ENCODE measurements around the gene DAO. TPM values are rescaled to one million over a fixed set of nuclear protein-coding genes. Genes with fewer than 3 reads are reported as not detected.
A peak's percentile ranks its signal among the peaks of the same experiment; 100 is the strongest.
"Not testable (repeated sequence)": the region's sequence is repeated elsewhere in the genome, so short reads cannot be mapped to it uniquely, and the experiment has no call there.

The DAO gene
- total RNA-seq, 1 donor from 2014 or later = not detected

DNA sequence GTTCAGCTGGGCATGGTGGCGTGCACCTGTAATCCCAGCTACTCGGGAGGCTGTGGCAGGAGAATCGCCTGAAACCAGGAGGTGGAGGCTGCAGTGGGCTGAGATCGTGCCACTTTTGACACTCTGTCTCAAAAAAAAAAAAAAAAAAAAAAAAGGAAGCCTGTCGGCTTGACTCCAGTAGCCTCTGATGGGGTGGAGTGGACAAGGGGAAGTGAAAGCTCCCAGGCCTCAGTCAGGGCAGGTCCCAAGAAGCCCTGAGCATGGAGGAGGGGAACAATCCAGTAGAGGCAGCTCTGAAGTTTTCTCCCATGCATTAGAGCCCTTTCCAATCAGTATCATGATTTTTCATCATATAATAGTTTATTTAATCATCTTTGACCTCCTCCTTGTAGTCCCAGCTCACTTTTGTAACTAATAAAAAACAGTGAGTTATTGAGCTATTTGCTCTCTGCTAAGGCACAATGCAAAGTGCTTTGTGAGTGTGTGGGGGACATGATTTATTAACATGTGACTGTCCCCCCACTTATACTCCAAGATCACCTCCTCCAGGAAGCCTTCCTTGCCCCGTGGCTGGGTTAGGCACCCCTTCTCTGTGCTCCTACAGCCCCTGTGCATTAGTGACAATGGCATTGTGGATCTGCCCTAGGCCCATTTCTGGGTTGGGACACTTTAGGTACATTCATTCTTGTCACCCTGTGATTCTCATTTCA is 17.9 kb upstream of the DAO start:
- DNase-seq (ENCODE audit: low spot score) (no peak), ATAC-seq (no peak)
- intact Hi-C loops (cut with DNase I) = no loop called here

DNA sequence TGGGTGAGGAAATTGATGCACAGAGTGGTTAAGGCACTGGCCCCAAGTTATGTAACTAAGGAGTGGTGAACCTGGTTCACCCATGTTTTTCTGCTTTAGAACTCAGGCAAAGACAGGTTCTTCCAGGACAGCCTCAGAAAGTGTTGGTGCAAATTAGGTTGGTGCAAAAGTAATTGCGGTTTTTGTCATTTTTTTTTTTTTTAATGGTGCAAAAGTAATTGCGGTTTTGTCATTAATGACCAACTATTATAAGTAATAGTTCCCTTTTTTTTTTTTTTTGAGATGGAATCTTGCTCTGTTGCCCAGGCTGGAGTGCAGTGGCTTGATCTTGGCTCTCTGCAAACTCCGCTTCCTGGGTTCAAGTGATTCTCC is 17.3 kb upstream of the DAO start:
- no peak for ATAC-seq

DNA sequence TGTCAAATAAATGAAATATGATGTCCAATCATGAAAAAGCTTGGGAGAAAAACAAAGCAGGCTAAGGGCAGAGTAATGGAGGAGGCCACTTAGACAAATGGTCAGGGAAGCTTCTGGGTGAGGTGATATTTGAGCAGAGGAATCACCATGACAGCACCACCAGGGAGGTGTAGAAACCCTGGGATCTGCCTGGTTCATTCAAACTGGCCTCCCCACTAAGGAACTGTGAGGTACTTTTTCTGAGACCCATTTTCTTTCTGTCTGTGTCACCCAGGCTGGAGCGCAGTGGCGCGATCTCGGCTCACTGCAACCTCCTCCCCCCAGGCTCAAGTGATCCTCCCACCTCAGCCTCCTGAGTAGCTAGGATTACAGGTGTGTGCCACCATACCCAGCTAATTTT is 14.7 kb upstream of the DAO start:
- intact Hi-C loops (cut with DNase I) = no loop called here
- no peak for ATAC-seq
- no peak for DNase-seq (ENCODE audit: low spot score)

More for the DNA sequence above, 17.3 kb upstream of the DAO start:
- DNase-seq (ENCODE audit: low spot score) = no peak
- intact Hi-C loops (cut with DNase I) = no loop called here

DNA sequence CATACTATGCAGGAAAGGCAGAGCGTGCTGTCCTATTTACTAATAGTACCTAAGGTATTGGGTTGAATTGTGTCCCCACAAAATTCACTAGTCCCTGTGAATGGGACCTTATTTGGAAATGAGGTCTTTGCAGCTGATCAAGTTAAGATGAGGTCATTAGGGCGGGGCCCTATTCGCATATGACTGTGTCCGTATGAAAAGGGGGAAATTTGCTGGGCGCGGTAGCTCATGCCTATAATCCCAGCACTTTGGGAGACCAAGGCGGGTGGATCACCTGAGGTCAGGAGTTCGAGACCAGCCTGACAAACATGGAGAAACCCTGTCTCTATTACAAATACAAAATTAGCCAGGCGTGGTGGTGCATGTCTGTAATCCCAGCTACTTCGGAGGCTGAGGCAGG is 13.8 kb upstream of the DAO start:
- ATAC-seq; intact Hi-C loops (cut with DNase I); DNase-seq (ENCODE audit: low spot score): not testable (repeated sequence)

DNA sequence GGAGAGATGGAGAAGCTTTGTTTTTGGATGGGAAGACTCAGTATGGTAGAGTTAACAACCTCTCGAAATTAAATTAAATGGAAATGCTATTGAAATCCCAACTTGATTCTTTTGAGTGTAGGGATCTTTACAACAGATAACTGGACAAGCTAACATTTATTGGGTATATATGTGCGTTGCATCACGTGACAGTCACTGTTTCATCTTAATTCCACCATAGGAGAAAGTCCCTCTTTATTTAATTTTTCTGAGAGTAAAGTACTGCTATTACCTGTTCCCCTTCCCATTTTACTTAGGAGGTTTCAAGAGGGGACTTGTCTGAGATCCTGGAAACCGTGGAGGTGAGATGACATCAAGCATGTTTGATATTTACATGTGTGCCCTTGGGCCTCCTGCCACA is 11.1 kb upstream of the DAO start:
- no peak for ATAC-seq
- DNase-seq (ENCODE audit: low spot score) = no peak
- intact Hi-C loops (cut with DNase I) = no loop called here

DNA sequence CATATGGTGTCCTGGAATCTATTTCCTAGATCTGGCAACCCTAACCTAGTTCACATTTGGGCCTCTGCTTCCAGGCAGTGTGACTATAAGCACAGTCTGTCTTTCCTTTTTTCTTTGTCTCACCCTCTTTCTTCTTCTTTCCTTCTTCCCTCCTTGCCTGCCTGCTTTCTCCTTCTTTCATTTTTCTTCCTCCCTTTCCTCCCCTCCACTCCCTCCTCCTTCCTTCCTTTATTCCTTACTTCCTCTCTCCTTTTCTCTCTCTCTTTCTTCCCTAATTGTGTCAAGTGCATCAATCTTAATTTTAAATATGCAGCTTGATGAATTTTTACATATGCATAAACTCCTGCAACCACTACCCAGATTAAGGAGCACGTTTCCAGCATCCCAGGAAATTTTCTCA is 4.6 kb upstream of the DAO start:
- intact Hi-C loops (cut with DNase I) = no loop called here
- ATAC-seq = no peak

DNA sequence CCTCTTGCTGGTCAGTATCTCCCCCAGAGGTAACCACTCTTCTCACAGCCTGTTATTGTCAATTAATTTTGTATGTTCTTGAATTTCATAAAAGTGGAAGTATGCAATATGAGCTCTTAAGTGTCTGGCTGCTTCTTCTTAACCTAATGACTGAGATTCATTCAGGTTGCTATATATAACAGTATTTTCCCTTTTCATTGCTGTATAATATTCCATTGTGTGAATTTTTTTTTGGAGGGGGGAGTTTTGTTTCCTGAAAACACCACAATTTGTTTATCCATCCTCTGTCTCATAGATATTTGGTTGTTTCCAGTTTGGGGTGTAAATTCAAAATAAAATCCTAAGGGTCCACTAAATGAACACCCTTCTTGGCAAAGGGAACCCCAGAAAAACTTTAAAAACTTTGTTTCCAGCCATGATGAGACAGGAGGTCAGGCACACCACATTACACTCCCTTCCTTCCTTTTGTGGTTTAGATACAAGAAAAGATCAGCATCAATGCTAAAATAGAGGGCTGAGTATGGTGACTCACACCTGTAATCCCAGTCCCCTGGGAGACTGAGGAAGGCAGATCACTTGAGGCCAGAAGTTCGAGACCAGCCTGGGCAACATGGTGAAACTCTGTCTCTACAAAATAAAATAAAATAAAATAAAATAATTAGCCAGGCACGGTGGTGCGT is 4.1 kb upstream of the DAO start:
- DNase-seq (ENCODE audit: low spot score) (no peak), ATAC-seq (no peak)
- intact Hi-C loops (cut with DNase I) = no loop called here

More for the DNA sequence above, 4.6 kb upstream of the DAO start:
- DNase-seq (ENCODE audit: low spot score) = no peak

DNA sequence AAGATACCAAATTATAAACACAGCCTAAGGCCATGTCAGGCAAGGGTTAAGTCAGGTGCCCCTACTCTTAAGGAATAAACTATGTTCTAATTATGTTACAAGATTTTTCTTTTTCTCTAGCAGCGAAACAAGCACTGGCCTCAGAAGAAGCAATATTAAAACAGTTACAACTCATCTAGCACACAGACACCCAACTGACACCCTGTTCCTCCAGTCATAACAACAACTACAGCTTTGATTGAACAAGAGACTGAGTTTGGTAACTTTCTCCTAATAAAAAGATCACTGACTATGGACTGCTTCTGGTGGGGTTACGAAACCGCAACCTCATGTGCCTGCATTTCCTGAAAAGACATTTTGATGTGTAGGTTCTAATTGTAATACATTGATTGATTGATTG is 3.3 kb upstream of the DAO start:
- intact Hi-C loops (cut with DNase I) = no loop called here
- ATAC-seq (no peak), DNase-seq (ENCODE audit: low spot score) (no peak)

DNA sequence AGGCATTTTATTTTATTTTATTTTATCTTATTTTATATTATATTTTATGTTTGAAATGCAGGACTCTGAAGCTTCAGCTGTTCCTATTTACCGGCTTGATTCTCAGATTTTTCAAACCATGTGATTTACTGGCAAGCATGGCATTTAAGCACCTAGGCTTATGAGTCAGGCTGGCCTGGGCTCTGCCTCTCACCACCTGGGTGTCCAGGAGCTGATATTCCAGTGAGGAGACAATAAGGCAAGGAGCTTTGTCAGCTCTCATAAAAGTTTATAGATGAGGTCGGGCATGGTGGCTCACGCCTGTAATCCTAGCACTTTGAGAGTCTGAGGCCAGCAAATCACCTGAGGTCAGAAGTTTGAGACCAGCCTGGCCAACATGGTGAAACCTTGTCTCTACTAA is 2.1 kb downstream of the DAO start:
- DNase-seq (ENCODE audit: low spot score) (no peak), ATAC-seq (no peak)
- intact Hi-C loops (cut with DNase I) = no loop called here

DNA sequence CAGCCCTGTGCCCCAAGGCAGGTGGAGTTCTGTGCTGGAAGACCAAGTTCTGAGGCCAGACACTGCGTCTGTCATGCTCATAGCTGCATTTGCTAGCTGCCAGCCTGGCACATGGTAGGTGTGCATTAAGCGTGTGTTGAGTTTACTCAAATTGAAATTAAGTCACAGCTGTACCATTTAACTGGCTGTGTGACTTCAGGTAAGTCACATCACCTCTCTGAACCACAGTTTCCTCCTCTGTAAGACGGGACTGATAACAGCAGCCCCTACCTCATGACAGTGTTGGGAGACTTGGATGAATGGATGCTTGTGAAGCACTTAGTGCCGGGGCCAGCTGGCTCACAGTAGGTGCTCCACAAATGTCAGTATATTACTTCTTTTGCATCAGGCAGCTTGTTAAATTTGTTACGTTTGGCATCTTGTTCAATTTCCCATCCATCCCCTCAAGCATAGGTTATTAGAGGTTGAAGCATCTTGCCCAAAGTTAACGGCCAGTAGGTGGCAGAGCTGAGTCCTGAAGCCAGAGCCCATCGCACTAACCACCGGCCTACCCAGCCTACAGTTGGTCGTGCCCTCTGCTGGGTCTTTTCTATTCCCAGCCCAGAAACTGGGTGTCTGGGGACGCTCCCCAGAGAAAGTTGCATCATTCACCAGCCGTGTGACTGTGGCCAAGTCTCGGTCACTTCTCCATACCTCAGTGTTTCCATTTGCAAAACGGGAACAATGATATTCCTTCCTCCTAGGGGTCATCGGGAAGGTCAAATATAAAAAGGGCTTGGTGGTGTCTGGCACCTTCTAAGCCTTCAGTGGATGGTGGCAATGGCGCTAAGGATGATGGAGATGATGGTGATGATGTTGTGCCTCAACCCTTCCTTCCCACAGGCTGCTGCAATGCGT is 4.5 kb downstream of the DAO start:
- DNase-seq (ENCODE audit: low spot score) (no peak), ATAC-seq (no peak)
- intact Hi-C loops (cut with DNase I) = no loop called here

DNA sequence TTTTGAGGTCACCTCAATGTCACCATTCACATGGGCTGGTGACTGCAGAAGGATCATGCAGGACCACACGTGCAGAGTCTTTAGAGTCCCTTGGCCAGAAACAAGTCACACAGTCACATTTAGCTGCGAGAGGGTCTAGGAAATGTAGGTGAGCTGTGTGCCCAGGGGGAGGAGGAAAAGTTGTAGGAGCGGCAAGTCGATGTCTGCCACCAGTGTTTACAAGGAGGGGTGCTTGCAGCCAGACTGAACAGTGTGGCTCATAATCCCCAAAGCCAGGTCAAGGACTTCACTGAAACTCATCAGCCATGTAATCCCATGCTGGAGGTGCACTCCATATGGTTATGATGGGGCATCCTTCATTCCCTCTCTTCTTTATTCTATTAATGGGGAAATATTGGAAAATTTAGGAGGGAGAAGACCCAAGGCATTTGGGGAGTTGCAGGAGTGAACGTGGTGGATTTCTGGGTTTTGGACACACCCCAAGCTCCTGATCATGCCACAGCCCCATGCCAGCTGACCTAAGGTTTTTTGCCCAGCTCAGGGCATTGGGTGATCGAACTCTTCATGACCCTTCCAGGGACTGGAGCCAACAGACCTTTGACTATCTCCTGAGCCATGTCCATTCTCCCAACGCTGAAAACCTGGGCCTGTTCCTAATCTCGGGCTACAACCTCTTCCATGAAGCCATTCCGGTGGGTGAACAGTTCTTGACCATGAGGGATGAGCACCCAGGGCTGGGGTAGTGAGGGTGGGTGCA is 7.2 kb downstream of the DAO start:
- ATAC-seq = no peak

DNA sequence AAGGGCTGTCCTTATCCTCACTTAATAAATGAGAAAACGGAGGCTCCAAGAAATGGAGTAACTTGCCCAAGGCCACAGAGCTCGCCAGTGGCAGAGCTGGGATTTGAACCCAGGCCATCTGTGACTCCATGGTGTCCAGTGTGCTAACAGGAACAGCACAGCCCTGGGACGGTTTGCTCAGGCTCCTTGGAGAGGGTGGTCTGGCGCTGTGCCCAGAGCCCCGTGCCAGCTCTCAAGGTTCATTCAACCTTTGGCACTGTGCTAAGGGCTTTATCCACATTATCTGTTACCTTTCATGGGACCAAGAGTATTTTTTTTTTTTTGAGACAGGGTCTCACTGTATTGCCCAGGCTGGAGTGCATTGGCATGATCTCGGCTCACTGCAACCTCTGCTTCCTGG is 8.1 kb downstream of the DAO start:
- intact Hi-C loops (cut with DNase I) = no loop called here
- DNase-seq (ENCODE audit: low spot score) = no peak
- no peak for ATAC-seq

More for the DNA sequence above, 7.2 kb downstream of the DAO start:
- no peak for DNase-seq (ENCODE audit: low spot score)
- intact Hi-C loops (cut with DNase I) = no loop called here

DNA sequence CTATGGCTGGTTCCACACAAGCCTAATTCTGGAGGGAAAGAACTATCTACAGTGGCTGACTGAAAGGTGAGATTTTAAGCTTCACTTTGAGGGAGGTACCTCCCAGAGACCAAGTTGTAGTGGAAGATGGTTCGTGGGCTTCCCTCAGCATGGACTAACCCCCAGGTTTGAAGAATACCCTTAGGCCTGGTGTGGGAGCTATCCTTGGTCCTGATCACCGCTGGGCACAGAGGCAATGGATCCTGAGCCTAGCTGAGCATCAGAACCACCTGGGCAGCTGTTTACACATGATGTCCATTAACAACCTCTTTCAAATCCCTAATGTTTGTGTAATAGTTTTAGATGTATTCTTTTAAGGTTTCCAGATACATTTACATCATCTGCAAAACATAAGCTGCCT is 10.3 kb downstream of the DAO start:
- no peak for DNase-seq (ENCODE audit: low spot score)
- intact Hi-C loops (cut with DNase I) = no loop called here
- ATAC-seq = no peak

DNA sequence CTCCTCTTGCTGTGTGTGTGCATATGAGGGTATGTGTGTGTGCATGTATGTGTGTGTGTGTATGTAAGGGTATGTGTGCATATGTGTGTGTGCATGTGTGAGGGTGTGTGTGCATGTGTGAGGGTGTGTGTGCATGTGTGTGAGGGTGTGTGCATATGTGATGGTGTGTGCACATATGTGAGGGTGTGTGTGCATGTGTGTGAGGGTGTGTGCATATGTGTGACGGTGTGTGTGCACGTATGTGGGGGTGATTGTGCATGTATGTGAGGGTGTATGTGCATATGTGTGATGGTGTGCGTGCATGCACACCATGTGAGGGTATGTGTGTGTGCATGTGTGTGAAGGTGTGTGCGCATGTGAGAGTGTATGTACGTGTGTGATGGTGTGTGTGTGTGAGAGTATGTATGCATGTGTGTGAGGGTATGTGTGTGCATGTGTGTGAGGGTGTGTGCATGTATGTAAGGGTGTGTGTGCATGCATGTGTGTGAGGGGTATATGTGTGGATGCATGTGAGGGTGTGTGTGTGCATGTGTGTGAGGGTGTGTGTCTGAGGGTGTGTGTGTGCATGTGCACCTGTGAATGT is 15.4 kb downstream of the DAO start:
- ATAC-seq (no peak), DNase-seq (ENCODE audit: low spot score) (no peak)
- intact Hi-C loops (cut with DNase I) = no loop called here

DNA sequence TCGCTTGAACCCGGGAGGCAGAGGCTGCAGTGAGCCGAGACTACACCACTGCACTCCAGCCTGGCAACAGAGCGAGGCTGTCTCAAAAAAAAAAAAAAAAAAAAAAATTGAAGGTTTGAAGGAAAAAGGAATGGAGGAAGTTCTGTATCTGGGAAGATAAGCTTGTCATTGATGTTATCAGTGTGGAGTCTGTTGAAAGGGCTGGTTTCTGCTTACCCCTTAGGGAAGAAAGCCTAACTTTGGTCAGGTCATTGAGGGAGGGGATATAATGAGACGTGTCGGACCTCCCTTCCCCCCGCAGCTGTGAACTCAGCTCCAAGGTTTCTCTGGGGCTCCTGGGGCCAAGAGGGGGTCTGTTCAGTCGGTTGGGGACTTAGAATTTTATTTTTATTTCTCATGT is 16.4 kb downstream of the DAO start:
- DNase-seq (ENCODE audit: low spot score) (no peak), ATAC-seq (no peak)
- intact Hi-C loops (cut with DNase I) = no loop called here

DNA sequence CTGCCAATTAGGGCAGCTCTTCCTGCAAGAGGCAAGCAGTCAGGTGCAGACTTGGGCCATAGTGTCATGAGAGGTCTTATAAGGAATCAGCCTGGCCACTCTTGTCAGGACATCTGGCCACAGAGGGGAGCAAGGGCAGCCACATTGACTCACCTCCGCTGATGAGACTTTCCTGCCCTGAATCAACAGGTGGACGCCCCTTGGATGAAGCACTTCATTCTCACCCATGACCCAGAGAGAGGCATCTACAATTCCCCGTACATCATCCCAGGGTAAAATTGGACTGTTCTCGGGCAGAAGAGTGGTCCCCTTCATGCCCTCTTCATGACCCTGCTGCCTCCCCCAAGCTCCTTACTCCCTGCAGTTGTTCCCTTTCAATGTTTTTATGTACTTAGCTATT is 16.9 kb downstream of the DAO start:
- DNase-seq (ENCODE audit: low spot score) (no peak), ATAC-seq (no peak)
- intact Hi-C loops (cut with DNase I) = no loop called here

DNA sequence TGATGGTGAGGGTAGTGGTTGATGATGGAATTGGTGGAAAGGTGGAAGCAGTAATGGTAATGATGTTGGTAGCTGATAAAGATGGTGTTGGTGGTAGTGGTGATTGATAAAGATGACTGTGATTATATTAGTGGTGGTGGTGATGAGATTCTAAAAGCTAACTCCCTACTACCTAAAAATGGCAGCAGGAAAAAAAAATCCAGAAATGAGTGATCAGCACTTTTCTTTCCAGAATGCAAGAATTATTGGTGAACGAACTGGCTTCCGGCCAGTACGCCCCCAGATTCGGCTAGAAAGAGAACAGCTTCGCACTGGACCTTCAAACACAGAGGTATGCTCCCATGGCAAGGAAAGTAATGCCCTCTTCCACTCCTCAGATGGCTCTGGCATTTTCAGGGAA is 19.3 kb downstream of the DAO start:
- DNase-seq (ENCODE audit: low spot score) (no peak), ATAC-seq (no peak)

DNA sequence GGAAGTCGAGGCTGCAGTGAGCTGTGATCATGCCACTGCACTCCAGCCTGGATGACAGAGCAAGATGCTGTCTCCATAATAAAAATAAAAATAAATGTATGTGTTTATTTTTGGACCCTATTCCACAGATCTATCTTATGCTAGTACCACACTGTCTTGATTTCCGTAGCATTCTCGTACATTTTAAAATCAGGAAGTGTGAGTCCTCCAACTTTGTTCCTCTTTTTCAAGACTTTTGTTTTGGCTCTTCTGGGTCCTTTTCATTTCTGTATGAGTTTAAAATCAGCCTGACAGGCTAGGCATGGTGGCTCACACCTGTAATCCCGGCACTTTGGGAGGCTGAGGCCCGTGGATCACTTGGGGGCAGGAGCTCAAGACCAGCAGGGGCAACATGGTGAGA is 25.8 kb downstream of the DAO start:
- peak; percentile 44 for ATAC-seq
- intact Hi-C loops (cut with DNase I) = no loop called here
- DNase-seq (ENCODE audit: low spot score) = no peak

More for the DNA sequence above, 19.3 kb downstream of the DAO start:
- intact Hi-C loops (cut with DNase I) = no loop called here

DNA sequence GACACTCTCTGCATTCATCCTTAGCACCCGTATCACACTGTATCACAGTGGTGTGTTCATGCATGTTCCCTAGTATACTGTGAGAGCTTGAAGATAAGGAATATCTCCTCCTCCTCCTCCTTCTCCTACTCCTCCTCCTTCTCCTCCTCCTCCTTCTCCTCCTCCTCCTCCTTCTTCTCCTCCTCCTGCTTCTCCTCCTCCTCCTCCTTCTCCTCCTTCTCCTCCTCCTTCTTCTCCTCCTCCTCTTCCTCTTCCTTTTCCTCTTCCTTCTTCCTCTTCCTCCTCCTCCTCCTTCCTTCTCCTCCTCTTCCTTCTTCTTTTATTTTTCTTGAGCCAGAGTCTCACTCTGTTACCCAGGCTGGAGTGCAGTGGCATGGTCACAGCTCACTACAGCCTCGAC is 27.1 kb downstream of the DAO start:
- ATAC-seq (no peak), DNase-seq (ENCODE audit: low spot score) (no peak)
- intact Hi-C loops (cut with DNase I) = no loop called here

Measured in sciatic nerve (tissue), 2 donors.